Endothelial cell of umbilical vein (primary cell): ENCODE measurements around the gene C19orf85. TPM values are rescaled to one million over a fixed set of nuclear protein-coding genes. Genes with fewer than 3 reads are reported as not detected.

Experiments used
- BruUV-seq: library from RNA; stranded (reverse); fragments of 400-500 nt; replicated peaks from 2 replicates; lab custom pipeline; 2021; lab: Mats Ljungman, UMichigan
- CTCF ChIA-PET: fragments of 300-600, 350-600 bp; sonication (Branson Sonifier 250); formaldehyde crosslinking; loops from one replicate; lab custom pipeline; 2021; ENCODE audit warnings: antibody characterized with exemption, inconsistent platforms; lab: Charles Lee
- POLR2A ChIA-PET: fragments of 300-600, 350-600 bp; sonication (Branson Sonifier 250); formaldehyde crosslinking; loops from one replicate; lab custom pipeline; 2021; ENCODE audit warnings: antibody characterized with exemption, inconsistent platforms; lab: Charles Lee
- DNase-seq: peaks from one replicate; pipeline ENCODE4 v3.0.0-alpha.2; 2011; ENCODE audit warnings: low read depth, low spot score
- FAIRE-seq: peaks from 2 replicates; lab custom pipeline; 2011; peaks lifted over from hg19 to GRCh38; lab: Jason Lieb, UNC
- H2AFZ ChIP-seq: 2 replicates; pipeline ENCODE4 v1.6.0; 2012; ENCODE audit warnings: low read depth, low read length, control low read depth, inconsistent platforms
- H3K27ac ChIP-seq: 2 replicates; pipeline ENCODE4 v1.5.1; 2011; ENCODE audit warnings: low read depth, mild to moderate bottlenecking, control low read depth, low read length, moderate library complexity; ENCODE audit not compliant: insufficient read depth
- H3K27me3 ChIP-seq, 2 experiments: 2 replicates each; pipeline versions ENCODE4 v1.6.0 to v1.6.1; 2011; ENCODE audit warnings: low read length in 2 of 2, mixed read lengths in 1 of 2; ENCODE audit not compliant: control insufficient read depth in 2 of 2, insufficient read depth in 2 of 2
- H3K36me3 ChIP-seq, 2 experiments: 2 replicates in 1 of 2; 3 replicates in 1 of 2; pipeline ENCODE4 v1.5.1; 2011; ENCODE audit warnings: low read length in 2 of 2, mild to moderate bottlenecking in 1 of 2, moderate library complexity in 1 of 2; ENCODE audit not compliant: control insufficient read depth in 2 of 2, insufficient read depth in 2 of 2; ENCODE audit errors: extremely low read depth in 1 of 2
- H3K4me1 ChIP-seq: 3 replicates; pipeline ENCODE4 v1.5.1; 2011; ENCODE audit warnings: mild to moderate bottlenecking, low read length; ENCODE audit not compliant: control insufficient read depth, insufficient read depth; ENCODE audit errors: extremely low read depth
- H3K4me2 ChIP-seq: 2 replicates; pipeline ENCODE4 v1.6.1; 2011; ENCODE audit warnings: low read length, control low read depth, mixed read lengths; ENCODE audit not compliant: insufficient read depth
- H3K4me3 ChIP-seq, 3 experiments: fragments of 200-600 bp in 1 of 3; sonication (generic), shearing (Covaris generic) in 1 of 3; replicated peaks in 1 of 3; 2 replicates each; pipeline ENCODE4 v1.5.1; 2011 to 2016; ENCODE audit warnings: control low read depth in 3 of 3, low read length in 3 of 3, mild to moderate bottlenecking in 2 of 3, inconsistent platforms in 1 of 3, low read depth in 1 of 3, moderate library complexity in 1 of 3; ENCODE audit not compliant: insufficient read depth in 1 of 3
- H3K79me2 ChIP-seq: 2 replicates; pipeline ENCODE4 v1.6.0; 2012; ENCODE audit warnings: low read length, inconsistent platforms; ENCODE audit not compliant: control insufficient read depth, insufficient read depth
- H3K9ac ChIP-seq: replicated peaks from 2 replicates; pipeline ENCODE3; 2011; ENCODE audit warnings: low read length, control low read depth; ENCODE audit not compliant: insufficient read depth; ENCODE audit errors: extremely low read depth
- H3K9me1 ChIP-seq: replicated peaks from 3 replicates; pipeline ENCODE4 v1.6.0; 2011; ENCODE audit warnings: mild to moderate bottlenecking, low read length; ENCODE audit not compliant: control insufficient read depth, insufficient read depth; ENCODE audit errors: extremely low read depth
- H3K9me3 ChIP-seq: replicated peaks from 2 replicates; pipeline ENCODE4 v1.5.1; 2012; ENCODE audit warnings: low read length, inconsistent platforms; ENCODE audit not compliant: control insufficient read depth, insufficient read depth
- H4K20me1 ChIP-seq: replicated peaks from 2 replicates; pipeline ENCODE3; 2011; ENCODE audit warnings: mild to moderate bottlenecking, low read length; ENCODE audit not compliant: control insufficient read depth, insufficient read depth; ENCODE audit errors: extremely low read depth
- CTCF ChIP-seq, 2 donors: IDR thresholded peaks; 1 replicate in 1 of 2; 2 replicates in 1 of 2; pipeline ENCODE4 v1.5.1; 2011; ENCODE audit warnings: low read length in 2 of 2, mild to moderate bottlenecking in 2 of 2, moderate library complexity in 2 of 2, control low read depth in 1 of 2, inconsistent platforms in 1 of 2, low read depth in 1 of 2; ENCODE audit not compliant: insufficient read depth in 1 of 2; ENCODE audit errors: extremely low read depth in 1 of 2
- EZH2 ChIP-seq: IDR thresholded peaks from 2 replicates; pipeline ENCODE4 v1.6.1; 2012; ENCODE audit warnings: borderline replicate concordance, low read depth, mild to moderate bottlenecking, moderate library complexity, low read length, inconsistent platforms; ENCODE audit not compliant: severe bottlenecking
- FOS ChIP-seq: IDR thresholded peaks from 2 replicates; pipeline ENCODE4 v1.6.1; 2011; ENCODE audit warnings: mild to moderate bottlenecking, low read length, moderate library complexity, borderline replicate concordance; ENCODE audit not compliant: insufficient read depth
- GATA2 ChIP-seq: IDR thresholded peaks from 2 replicates; pipeline ENCODE4 v1.7.0; 2011; ENCODE audit warnings: low read depth, mild to moderate bottlenecking, moderate library complexity, mixed read lengths, low read length; ENCODE audit not compliant: insufficient read length, insufficient read depth
- JUN ChIP-seq: IDR thresholded peaks from 2 replicates; pipeline ENCODE4 v1.6.1; 2011; ENCODE audit warnings: borderline replicate concordance, low read depth; ENCODE audit not compliant: insufficient read length, insufficient read depth
- MAX ChIP-seq: IDR thresholded peaks from 2 replicates; pipeline ENCODE4 v1.6.1; 2011; ENCODE audit not compliant: insufficient read depth, insufficient read length
- MYC ChIP-seq: IDR thresholded peaks from one replicate; pipeline ENCODE4 v1.6.1; 2011; ENCODE audit warnings: mild to moderate bottlenecking, low read depth, low read length
- POLR2A ChIP-seq: IDR thresholded peaks from 2 replicates; pipeline ENCODE4 v1.6.1; 2012; ENCODE audit warnings: low read depth, mild to moderate bottlenecking, control low read depth, low read length
- POLR2AphosphoS5 ChIP-seq: IDR thresholded peaks from 2 replicates; pipeline ENCODE4 v1.6.1; 2012; ENCODE audit warnings: low read depth, mild to moderate bottlenecking, control low read depth, low read length, moderate library complexity; ENCODE audit not compliant: insufficient read depth
- dilution Hi-C: fragments of 300-500 bp; cut with MboI; formaldehyde crosslinking; loops from one replicate; pipeline ENCODE4 v1.15.0; 2019; ENCODE audit warnings: low sequenced_read_pairs; ENCODE audit not compliant: extremely low pct_ligation_motif_present
- intact Hi-C: fragments of 100-400 bp; cut with micrococcal nuclease; formaldehyde crosslinking; loops from one replicate; pipeline ENCODE4 v1.10.0; 2022
- polyA plus RNA-seq, 4 experiments: library from polyadenylated mRNA; depleted of rRNA in 3 of 4; stranded (reverse) in 3 of 4; unstranded in 1 of 4; fragments of >200 nt; gene quantifications; 2 replicates each; pipeline versions ENCODE4 v1.2.1 to v1.2.3, GENCODE V29; 2011 to 2012; ENCODE audit warnings: missing spikeins in 1 of 4
- total RNA-seq: library from RNA; stranded (reverse); gene quantifications from 2 replicates; pipeline ENCODE4 v1.2.3, GENCODE V29; 2021

Gene C19orf85
- total and polyA plus RNA-seq, 2 donors (not counting 3 experiments of a cell fraction or from before 2014, with no cell fraction given): not detected

GRCh38 chr19:55491546-55492360 lies 27.2 kb upstream of the C19orf85 start:
- TF ChIP-seq GATA2 (no peak), JUN (no peak), POLR2AphosphoS5 (no peak), FOS (no peak), EZH2 (no peak), CTCF (IDR thresholded peaks at IDR 0.05; ENCODE audit: extremely low read depth in 1 of 2, insufficient read depth in 1 of 2, low read depth in 1 of 2, low read length in 2 of 2) (no peak), MYC (no peak), POLR2A (no peak), MAX (no peak)
- Histone ChIP-seq H3K36me3 (no peaks in the 10 kb centered on the region), H3K4me3 (no peak overlapping the region), H3K9me3 (no peaks in the 10 kb centered on the region), H2AFZ (no peak overlapping the region), H3K9me1 (no peaks in the 10 kb centered on the region), H3K9ac (no peak overlapping the region), H3K79me2 (no peaks in the 10 kb centered on the region), H3K4me1 (peaks cover 16% of the 10 kb centered on the region), H4K20me1 (no peaks in the 10 kb centered on the region), H3K27me3 (no peaks in the 10 kb centered on the region), H3K27ac (no peak overlapping the region), H3K4me2 (no peak overlapping the region)
- no TSS peak for BruUV-seq
- DNase-seq (no peak), FAIRE-seq (no peak)
- CTCF ChIA-PET: interaction anchor here (0.6 to 5.5 kb wide), 4 partner anchors 12 to 345 kb away, joined by 3 to 38 read pairs (median 6); no protein-coding TSS in a partner anchor
- POLR2A ChIA-PET: no interaction called here
- intact Hi-C loops (no loop called here), dilution Hi-C loops (no loop called here)
